Bladder microvascular endothelial cell (primary cell): ENCODE data around the gene OCEL1. TPM values are rescaled to one million over a fixed set of nuclear protein-coding genes. Genes with fewer than 3 reads are reported as not detected.

ENCODE experiments used
- total RNA-seq: library from RNA; depleted of rRNA; stranded (reverse); fragments of >200 nt; gene quantifications from 2 replicates; pipeline ENCODE4 v1.2.3, GENCODE V29; 2014

Gene OCEL1, protein sequence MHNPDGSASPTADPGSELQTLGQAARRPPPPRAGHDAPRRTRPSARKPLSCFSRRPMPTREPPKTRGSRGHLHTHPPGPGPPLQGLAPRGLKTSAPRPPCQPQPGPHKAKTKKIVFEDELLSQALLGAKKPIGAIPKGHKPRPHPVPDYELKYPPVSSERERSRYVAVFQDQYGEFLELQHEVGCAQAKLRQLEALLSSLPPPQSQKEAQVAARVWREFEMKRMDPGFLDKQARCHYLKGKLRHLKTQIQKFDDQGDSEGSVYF
- 1.5 and 2.1 TPM in 2 replicates for total RNA-seq

DNA sequence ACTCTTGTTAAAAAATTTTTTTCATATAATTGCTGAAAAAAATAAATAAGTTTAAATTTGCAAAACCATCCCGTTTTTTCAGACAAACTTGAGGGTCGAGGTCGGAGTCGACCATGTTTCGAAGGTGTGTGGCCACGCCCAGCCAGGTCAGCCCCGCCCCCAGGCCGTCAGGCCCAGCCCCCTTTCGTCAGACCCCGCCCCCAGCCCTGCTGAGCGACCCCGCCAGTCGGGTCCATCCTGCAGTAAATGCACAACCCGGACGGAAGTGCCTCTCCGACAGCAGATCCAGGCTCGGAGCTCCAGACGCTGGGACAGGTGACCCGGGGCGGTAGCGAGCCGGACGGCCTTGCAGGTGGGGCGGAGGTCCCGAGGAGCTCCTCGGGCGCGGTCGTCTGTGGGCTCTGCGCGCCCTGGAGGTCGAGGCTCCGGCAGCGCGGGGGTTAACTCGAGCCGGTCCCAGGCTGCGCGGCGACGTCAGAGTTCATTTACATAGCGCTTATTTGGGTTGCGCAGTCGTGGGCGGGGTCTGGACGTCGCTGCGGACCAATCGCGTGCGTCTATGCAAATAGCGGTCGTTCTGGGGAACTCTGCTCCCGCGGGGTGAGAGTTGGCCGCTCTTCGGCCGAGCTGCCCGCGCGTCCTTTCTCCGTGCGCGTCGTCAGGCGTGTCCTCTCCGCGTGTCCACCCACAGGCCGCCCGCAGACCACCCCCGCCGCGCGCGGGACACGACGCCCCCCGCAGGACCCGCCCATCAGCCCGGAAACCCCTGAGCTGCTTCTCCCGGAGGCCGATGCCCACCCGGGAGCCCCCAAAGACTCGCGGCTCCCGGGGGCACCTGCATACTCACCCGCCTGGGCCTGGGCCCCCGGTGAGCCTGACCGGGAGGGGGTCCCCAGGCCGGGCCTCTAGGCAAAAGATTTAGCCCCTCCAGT, at the start of gene OCEL1:
OCEL1 (plus strand) TSS at position 225 of the 932 bp plus-strand sequence; CDS start at position 247, 22 bp downstream.

DNA sequence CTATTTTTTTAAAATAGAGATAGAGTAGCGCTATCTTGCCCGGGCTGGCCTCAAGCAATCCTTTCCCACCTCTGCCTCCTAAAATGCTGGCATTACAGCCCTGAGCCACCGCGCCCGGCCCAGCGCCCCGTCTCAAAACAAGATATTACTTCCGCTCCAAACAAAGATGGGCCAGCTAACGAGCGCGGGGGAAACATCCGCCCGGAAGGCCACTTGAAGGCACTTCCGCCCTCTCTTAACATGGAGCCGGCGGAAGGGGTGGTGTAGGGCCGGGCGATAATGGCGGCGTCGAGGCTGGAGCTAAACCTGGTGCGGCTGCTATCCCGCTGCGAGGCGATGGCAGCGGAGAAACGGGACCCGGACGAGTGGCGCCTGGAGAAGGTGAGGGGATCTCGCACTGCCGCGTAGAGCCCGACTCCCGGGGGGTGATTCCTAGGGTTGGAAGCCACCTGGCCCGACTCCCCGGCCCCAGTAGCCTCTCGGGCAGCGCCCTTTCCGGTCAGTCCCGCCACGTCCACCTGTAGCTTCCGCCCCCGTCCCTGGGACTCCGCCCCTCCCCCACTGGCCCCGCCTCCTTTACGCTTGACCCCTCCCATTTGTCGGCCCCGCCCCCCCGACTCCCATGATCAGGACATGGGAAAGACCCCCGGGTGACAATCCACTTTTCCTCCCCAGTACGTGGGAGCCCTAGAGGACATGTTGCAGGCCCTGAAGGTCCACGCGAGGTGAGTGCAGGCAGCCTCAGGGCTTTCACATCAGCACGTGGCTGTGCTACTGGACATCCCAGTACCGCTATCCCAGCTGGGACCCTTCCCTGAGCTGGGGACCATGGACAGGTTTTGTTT, 10.7 kb upstream of the OCEL1 start, which contains the start of gene USE1:
USE1 (plus strand) TSS at position 231 of the 845 bp plus-strand sequence; CDS start at position 280, 49 bp downstream.

DNA sequence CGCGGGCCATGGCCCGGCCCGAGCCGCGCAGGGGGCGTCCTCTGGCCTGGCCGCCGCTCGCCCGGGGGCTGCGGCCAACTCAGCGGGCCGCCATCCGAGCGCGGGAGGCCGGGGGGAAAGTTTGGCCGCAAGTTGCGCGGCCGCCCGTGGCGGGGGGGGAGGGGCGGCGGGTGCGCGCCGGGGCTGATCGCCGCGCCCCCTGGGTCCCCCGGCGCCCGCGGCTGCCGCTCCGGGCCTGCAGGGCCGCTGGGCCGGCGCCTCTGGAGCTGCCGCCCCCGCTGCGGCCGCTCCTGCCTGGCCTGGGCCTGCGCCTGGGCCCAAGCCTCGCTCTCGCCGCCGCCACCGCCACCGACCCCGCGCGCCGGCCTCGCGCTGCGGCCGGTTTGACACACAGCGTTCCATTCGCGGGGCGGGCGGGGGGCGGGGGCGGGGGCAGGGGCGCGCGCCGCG, 19.5 kb downstream of the OCEL1 start, which contains the start of gene NR2F6:
NR2F6 (minus strand) TSS at position 385 of the 450 bp plus-strand sequence. CDS start 699 bp downstream, outside the sequence.

DNA sequence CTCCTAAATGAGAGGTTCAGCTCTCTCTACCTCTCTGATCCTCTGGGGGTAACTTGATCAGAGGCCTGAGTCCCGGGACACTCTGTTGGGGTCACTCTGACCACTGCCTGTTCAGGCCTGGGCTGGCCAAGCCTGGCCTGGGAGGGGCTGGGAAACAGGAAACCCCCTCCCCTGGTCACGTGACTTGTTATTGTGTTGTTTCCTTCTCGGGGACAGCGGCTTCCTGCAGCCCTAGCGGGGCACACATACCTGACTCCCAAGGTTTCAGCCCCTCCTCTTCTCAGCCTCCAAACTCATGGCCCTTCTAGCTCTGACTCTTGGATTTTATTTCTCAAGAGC, 38.6 kb downstream of the OCEL1 start, which contains the start of gene USHBP1:
USHBP1 (minus strand) TSS at position 105 of the 339 bp plus-strand sequence. CDS start 446 bp downstream, outside the sequence.

DNA sequence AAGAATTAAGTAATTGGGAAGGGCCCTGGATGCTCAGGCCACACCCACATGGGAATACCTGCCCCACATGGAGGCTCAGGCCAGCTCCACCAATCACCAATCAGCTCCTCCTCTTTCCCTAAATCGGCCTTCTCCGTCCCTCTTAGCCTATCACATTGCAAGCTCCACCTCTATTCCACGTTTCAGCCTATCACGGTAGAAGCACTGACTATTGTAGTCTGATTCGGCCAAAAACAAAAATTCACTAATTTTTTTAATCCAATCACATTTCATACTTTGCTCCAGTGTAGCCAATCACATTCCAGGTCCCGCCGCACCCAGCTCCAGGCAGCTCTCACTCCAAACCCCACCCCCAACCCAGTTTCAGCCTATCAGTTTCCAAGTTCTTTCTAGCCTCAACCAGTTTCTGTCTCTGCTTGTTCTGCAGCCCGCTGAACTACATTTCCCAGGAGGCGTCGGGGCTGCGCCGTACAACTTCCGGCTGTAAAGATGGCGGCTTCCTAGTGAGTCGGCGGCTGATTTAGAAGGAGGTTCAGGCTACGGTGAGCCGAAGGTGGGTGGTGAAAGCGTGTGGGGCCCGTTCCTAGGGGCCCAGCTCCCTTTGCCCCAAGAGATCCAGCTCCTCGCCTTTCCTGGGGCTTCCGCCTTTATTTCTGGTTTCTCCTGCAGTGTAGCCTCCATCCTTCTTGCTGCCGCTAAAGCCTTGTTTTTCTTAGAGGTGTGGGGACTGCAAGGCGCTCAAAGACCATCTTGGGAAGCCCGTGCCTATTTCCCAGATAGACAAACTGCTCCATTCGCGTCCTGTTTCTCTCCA, 41.2 kb downstream of the OCEL1 start, which contains the start of gene BABAM1:
BABAM1 (plus strand) TSS at position 469 of the 814 bp plus-strand sequence. CDS start 1,364 bp downstream, outside the sequence.

Other genes starting within 250 kb of the OCEL1 start
- gene CPAMD8, start 199.4 kb upstream of the OCEL1 start, total RNA-seq = 1.5 and 2.7 TPM in 2 replicates
- 3.8 and 4.2 TPM in 2 replicates for gene HAUS8, start 150.8 kb upstream of the OCEL1 start, total RNA-seq
- 38.7 and 75.2 TPM in 2 replicates for gene MYO9B, start 150.4 kb upstream of the OCEL1 start, total RNA-seq
- 12.8 and 22.0 TPM in 2 replicates for gene USE1, start 10.9 kb upstream of the OCEL1 start, total RNA-seq
- gene NR2F6, start 19.7 kb downstream of the OCEL1 start, total RNA-seq = 29.3 and 39.3 TPM in 2 replicates
- 27.4 and 34.0 TPM in 2 replicates for gene USHBP1, start 38.5 kb downstream of the OCEL1 start, total RNA-seq
- 91.3 and 113 TPM in 2 replicates for gene BABAM1, start 41.2 kb downstream of the OCEL1 start, total RNA-seq
- 0.49 and 0.76 TPM in 2 replicates for gene ANKLE1, start 55.7 kb downstream of the OCEL1 start, total RNA-seq
- 5.2 and 7.2 TPM in 2 replicates for gene ABHD8, start 77.2 kb downstream of the OCEL1 start, total RNA-seq
- gene MRPL34, start 79.6 kb downstream of the OCEL1 start, total RNA-seq = 16.3 and 24.4 TPM in 2 replicates
- 14.4 and 38.8 TPM in 2 replicates for gene DDA1, start 83.3 kb downstream of the OCEL1 start, total RNA-seq
- 2.4 and 6.1 TPM in 2 replicates for gene ANO8, start 108.6 kb downstream of the OCEL1 start, total RNA-seq
- gene GTPBP3, start 111.3 kb downstream of the OCEL1 start, total RNA-seq = 10.4 and 32.6 TPM in 2 replicates
- 11.8 and 12.5 TPM in 2 replicates for gene PLVAP, start 151.1 kb downstream of the OCEL1 start, total RNA-seq
- not detected in 2 replicates for gene CCDC194, start 168.0 kb downstream of the OCEL1 start, total RNA-seq
- 36.9 and 54.1 TPM in 2 replicates for gene BST2, start 179.4 kb downstream of the OCEL1 start, total RNA-seq
- 20.9 and 36.8 TPM in 2 replicates for gene MVB12A, start 193.8 kb downstream of the OCEL1 start, total RNA-seq
- not detected in 2 replicates for gene TMEM221, start 222.4 kb downstream of the OCEL1 start, total RNA-seq
- not detected in 2 replicates for gene NXNL1, start 234.7 kb downstream of the OCEL1 start, total RNA-seq
- gene SLC27A1, start 244.3 kb downstream of the OCEL1 start, total RNA-seq = 10.0 and 30.6 TPM in 2 replicates